ENCODE measurements around the gene CADM2.

Gene CADM2

GRCh38 chr3:85652360-85652759 is 693.6 kb downstream of the CADM2 start:
- no peak for TF ChIP-seq CTCF (IDR thresholded peaks at IDR 0.05; ENCODE audit: insufficient read depth, low read length, poor library complexity, severe bottlenecking)
- no peak for DNase-seq (ENCODE audit: extremely low read depth, insufficient read length)
- no peak overlapping the region for H3K4me3 ChIP-seq (replicated peaks; ENCODE audit: low read depth, low read length)
- no peaks in the 10 kb centered on the region for H3K27me3 ChIP-seq (replicated peaks; ENCODE audit: control insufficient read depth, insufficient read depth, low read length)
- no peaks in the 10 kb centered on the region for H3K36me3 ChIP-seq (ENCODE audit: control insufficient read depth, insufficient read depth, low read length)

GRCh38 chr3:85660451-85660850 is 701.7 kb downstream of the CADM2 start:
- no peak for DNase-seq (ENCODE audit: extremely low read depth, insufficient read length)
- Histone ChIP-seq H3K4me3 (replicated peaks; ENCODE audit: low read depth, low read length) (no peak overlapping the region), H3K27me3 (replicated peaks; ENCODE audit: control insufficient read depth, insufficient read depth, low read length) (no peaks in the 10 kb centered on the region), H3K36me3 (ENCODE audit: control insufficient read depth, insufficient read depth, low read length) (no peaks in the 10 kb centered on the region)
- no peak for TF ChIP-seq CTCF (IDR thresholded peaks at IDR 0.05; ENCODE audit: insufficient read depth, low read length, poor library complexity, severe bottlenecking)

GRCh38 chr3:85662462-85662861 is 703.7 kb downstream of the CADM2 start:
- Histone ChIP-seq H3K36me3 (ENCODE audit: control insufficient read depth, insufficient read depth, low read length) (no peaks in the 10 kb centered on the region), H3K27me3 (replicated peaks; ENCODE audit: control insufficient read depth, insufficient read depth, low read length) (no peaks in the 10 kb centered on the region), H3K4me3 (replicated peaks; ENCODE audit: low read depth, low read length) (no peak overlapping the region)
- no peak for TF ChIP-seq CTCF (IDR thresholded peaks at IDR 0.05; ENCODE audit: insufficient read depth, low read length, poor library complexity, severe bottlenecking)
- no peak for DNase-seq (ENCODE audit: extremely low read depth, insufficient read length)

- DNase-seq (ENCODE audit: extremely low read depth, insufficient read length), result no peak
- no peaks in the 10 kb centered on the region for H3K36me3 ChIP-seq (ENCODE audit: control insufficient read depth, insufficient read depth, low read length)
- no peaks in the 10 kb centered on the region for H3K27me3 ChIP-seq (replicated peaks; ENCODE audit: control insufficient read depth, insufficient read depth, low read length)
- no peak for TF ChIP-seq CTCF (IDR thresholded peaks at IDR 0.05; ENCODE audit: insufficient read depth, low read length, poor library complexity, severe bottlenecking)
- no peak overlapping the region for H3K4me3 ChIP-seq (replicated peaks; ENCODE audit: low read depth, low read length)
These were observed 709.0 kb downstream of the CADM2 start for GRCh38 chr3:85667744-85668143.

- TF ChIP-seq CTCF (IDR thresholded peaks at IDR 0.05; ENCODE audit: insufficient read depth, low read length, poor library complexity, severe bottlenecking), result no peak
- no peak overlapping the region for H3K4me3 ChIP-seq (replicated peaks; ENCODE audit: low read depth, low read length)
- no peak for DNase-seq (ENCODE audit: extremely low read depth, insufficient read length)
- no peaks in the 10 kb centered on the region for H3K27me3 ChIP-seq (replicated peaks; ENCODE audit: control insufficient read depth, insufficient read depth, low read length)
- no peaks in the 10 kb centered on the region for H3K36me3 ChIP-seq (ENCODE audit: control insufficient read depth, insufficient read depth, low read length)
These were observed 711.9 kb downstream of the CADM2 start for GRCh38 chr3:85670634-85671205.

- no peak for DNase-seq (ENCODE audit: extremely low read depth, insufficient read length)
- TF ChIP-seq CTCF (IDR thresholded peaks at IDR 0.05; ENCODE audit: insufficient read depth, low read length, poor library complexity, severe bottlenecking), result no peak
- no peak overlapping the region for H3K4me3 ChIP-seq (replicated peaks; ENCODE audit: low read depth, low read length)
- H3K36me3 ChIP-seq (ENCODE audit: control insufficient read depth, insufficient read depth, low read length), result no peaks in the 10 kb centered on the region
- no peaks in the 10 kb centered on the region for H3K27me3 ChIP-seq (replicated peaks; ENCODE audit: control insufficient read depth, insufficient read depth, low read length)
These were observed 714.0 kb downstream of the CADM2 start for GRCh38 chr3:85672761-85673160.

All from GM06990 (cell line).